NCI-H187 treated with DMSO at 0.1 percent for 48 hours (cell line): ENCODE results near the gene CCDC134.
A peak's percentile ranks its signal among the peaks of the same experiment; 100 is the strongest.

Experiments
- DNase-seq: peaks from one replicate; lab custom pipeline; 2025; lab: John Stamatoyannopoulos, UW

CCDC134 gene

DNA sequence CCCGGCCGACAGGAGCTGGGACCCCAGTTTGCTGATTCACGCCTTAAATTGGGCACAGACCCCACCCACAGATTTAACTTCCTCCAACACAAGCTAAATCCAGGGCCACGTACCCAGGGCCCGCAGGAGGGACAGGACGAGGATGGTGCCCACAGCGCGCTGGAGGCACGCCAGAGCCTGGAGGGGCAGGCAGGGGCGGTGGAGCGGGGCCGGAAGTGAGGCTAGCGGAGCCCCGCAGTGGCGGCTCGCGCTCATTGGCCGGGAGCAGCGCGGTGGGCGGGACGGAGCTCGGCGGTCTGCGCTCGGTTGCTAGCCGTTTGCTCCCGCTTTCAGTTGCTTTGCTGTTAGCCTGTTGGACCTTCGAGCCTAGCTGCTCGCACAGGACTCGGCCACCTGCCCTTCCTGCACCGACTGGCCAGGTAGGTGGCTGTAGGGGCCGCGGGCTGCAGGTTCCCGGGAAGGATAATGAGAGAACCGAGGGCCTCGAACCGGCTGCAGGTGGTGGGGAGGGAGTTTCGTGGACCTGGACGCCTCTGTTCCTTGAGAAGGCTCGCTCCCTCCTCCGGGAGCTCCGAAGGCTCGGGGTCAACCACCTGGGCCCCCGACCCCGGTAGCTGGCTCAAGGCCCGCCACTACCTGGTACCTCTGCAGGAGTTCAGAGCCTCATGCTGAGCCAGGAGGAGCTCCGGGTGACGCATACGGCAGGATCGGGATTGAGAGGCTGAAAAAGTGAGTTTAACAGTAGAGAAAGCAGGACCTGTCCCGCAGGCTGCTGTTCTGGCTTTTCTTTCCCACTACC, at the start of gene CCDC134:
Gene CCDC134 (plus strand): TSS at position 332 of the 799 bp plus-strand sequence. CDS start 8,212 bp downstream, outside the sequence.
- DNase-seq, result peak; percentile 30

DNA sequence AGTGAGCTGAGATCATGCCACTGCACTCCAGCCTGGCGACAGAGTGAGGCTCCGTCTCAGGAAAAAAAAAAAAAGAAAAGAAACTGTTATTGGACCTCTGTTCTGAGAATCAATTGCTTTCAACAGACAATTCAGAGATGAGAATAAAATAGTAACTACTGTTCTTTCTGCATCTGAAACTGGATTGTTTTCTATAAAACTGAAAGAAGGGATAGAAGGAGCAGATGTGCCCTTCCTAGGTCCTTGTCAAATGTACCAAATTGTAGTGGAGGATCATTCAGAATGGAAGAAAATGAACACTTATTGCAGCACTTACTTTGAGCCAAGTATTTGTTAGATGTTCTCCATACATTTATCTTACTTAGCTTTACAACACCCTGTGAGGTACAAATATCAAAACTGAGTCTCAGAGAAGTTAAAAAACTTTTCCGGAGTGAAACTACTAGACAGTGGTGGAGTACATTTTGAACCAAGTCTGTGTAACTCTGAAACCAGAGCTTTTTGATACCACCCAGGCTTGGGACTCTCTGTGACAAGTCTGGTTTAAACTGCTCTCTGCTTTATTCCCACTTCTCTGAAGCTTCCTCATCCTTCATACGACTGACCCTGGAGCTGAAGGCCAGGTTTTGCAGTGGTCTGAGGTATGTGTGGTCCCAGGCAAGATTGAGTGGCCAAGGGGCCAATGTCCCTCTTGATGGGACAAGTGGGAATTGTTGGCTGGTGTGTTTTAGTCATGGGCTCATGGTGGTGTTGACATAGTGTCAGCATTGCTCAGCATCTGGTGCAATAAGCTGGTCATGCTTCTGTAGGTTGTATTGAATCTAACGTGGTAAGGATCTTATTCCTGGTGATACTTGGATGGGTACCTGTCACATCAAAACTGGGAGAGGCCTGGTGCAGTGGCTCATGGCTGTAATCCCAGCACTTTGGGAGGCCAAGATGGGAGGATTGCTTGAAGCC, 48.2 kb upstream of the CCDC134 start:
- DNase-seq, result no peak

DNA sequence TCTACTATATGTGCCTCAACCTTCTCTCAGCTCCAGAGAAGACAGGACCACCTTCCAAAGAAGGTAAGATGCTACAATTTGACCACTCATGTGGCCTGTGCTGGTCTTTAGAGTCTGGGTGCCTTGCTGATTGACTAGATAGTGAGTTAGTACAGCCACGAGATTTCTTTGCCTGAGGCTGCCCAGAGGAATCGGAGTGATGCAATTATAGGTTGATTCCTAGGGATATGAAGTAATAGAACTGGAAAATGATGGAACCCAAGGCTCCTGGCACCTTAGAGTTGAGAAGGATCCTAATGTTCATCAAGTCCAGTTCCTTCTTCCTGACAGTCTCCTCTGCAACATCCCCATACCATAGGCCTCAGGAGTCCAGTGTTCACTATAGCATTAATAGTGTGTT, 46.5 kb upstream of the CCDC134 start:
- no peak for DNase-seq

DNA sequence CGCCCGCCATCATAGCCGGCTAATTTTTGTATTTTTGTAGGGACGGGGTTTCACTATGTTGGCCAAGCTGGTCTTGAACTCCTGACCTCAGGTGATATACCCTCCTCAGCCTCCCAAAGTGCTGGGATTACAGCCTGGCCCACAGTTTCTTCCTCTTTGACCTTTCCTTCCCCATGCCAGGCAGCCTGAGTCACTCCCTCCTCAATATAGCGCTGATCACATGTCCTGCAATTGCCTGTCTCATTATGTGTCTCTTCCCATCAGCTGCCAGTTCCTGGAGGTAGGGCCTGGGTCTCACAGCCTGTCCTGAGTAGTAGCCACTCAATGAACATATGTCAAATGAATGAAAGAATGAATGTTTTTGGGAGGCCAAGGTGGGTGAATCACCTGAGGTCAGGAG, 43.0 kb upstream of the CCDC134 start:
- no peak for DNase-seq

DNA sequence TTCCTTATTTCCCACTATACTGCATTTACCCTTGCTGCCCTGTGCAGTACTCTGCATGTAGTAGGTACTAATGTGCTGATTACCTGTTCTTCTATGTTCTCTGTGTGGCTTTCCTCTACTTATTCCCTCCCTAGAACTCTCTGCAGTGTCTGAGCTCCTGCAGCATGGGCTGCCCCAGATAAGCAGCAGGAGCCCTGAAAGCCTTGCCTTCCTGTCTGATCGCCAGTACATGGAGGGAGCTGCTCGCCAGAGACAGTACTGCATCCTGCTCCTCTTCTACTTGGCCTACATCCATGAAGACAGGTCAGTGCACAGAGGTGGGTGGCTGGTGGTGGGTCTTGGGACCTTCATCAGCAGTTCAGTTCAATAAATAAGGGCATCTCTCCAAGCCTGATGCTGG, 42.2 kb upstream of the CCDC134 start:
- no peak for DNase-seq

DNA sequence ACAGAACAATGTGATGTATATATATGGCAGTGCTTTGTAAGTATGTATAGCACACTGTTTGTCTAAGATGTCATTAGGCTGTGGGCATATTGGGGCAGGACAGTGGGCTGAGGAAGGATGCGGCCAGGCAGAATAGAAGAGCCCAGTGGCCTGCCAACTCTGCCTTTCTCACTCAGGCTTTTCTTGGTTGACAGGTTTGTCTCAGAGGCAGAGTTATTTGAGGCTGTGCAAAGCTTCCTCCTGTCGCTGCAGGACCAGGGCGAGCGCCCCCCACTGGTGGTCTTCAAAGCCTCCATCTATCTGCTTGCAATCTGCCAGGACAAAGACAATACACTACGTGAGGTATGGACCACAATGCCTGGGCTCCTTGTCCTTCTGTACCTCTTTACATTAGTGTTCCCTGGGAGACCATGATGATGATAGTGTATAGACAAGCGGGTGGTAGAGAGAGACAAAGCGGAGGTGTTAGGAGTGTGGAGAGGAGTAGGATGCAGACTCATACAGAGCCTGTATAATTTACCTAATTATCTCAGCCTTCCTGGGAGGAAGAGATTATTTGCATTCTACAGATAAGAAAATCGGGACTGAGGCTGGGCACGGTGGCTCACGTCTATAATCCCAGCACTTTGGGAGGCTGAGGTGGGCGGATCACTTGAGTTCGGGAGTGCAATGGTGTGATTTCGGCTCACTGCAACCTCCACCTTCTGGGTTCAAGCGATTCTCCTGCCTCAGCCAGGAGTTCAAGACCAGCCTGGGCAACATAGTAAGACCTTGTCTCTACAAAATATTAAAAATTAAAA, 37.3 kb upstream of the CCDC134 start:
- DNase-seq, result no peak

DNA sequence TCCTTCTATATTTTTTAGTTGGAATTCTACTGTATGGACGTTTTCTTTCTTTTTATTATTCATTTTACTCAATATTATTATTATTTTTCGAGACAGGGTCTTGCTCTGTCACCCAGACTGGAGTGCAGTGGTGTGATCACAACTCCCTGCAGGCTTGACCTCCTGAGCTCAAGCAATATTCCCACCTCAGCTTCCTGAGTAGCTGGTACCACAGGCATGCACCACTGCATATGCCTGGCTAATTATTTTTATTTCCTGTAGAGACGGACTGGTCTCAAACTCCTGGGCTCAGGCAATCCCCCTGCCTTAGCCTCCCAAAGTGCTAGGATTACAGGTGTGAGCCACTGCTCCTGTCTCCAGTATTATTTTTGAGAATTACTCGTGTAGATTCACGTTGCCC, 34.0 kb upstream of the CCDC134 start:
- no peak for DNase-seq

DNA sequence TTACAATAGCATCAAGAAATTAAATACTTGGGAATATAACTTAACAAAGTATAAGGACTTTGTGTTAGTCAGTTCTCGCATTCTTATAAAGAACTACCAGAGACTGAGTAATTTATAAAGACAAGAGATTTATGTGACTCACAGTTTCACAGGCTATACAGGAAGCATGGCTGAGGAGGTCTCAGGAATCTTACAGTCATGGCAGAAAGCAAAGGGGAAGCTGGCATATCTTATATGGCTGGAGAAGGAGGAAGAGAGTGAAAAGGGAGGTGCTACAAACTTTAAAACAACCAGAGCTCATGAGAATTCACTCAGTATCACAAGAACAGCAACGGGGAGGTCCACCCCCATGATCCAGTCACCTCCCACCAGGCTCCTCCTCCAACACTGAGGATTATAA, 32.0 kb upstream of the CCDC134 start:
- no peak for DNase-seq

DNA sequence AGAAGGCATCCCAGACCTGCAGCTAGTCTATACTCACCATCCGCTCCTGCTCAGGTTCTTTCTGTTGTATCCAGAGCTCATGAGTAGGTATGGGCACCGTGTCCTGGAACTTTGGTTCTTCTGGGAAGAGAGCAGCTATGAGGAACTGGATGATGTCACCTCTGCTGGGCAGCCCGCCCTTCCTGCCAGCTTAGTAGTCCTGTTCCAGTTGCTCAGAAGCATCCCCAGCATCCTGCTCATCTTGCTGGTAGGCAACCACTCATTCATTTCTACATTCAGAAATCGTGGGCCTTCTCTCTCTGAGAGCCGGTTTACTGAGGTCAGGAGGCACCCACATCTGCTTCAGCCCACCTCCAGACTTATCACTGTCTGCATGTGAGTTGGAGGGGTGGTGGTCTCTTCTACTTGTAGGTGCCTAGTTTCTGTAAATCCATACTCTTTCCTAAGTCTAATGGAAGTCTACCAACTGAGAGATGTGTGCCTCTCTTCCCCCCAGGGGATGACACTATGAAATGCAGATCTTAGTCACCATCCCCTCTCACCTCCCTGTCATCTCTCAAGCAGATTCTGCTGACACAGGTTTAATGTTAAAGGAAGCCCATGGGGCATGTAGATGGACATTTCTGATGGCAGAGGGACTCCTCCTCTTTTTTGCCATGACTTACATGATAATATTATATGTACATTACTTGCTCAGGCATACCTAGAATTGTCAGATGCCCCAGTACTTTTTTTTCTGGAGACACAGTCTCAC, 29.6 kb upstream of the CCDC134 start:
- DNase-seq, result no peak

DNA sequence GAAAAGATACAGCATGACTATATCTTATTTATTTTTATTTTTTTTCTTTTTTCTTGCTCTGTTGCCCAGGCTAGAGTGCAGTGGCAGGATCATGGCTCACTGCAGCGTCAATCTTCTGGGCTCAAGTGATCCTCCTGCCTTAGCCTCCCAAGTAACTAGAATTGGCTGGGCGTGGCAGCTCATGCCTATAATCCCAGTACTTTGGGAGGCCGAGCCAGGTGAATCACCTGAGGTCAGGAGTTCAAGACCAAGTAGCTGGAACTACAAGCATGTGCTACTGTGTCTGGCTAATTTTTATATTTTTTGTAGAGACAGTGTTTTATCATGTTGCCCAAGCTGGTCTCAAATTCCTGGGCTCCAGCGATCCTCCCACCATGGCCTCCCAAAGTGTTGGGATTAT, 28.3 kb upstream of the CCDC134 start:
- no peak for DNase-seq

DNA sequence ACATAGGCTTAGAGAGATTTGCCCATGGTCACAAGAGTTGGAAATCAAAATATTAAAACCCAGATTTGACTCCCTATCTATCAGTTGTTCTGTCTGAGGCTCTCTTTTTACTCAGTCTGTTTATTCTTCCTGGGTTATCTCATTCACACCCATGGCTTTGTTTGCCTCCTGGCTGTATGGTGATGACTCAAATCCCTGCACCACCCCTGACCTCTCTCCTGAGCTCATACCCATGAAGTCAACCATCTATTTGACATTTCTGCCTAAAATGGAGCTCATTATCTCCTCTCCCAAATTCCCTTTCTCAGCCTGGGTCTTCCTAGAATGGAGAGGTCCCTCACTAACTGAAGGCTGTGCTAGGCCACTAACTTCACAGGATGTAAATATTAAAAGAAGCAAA, 27.8 kb upstream of the CCDC134 start:
- no peak for DNase-seq

DNA sequence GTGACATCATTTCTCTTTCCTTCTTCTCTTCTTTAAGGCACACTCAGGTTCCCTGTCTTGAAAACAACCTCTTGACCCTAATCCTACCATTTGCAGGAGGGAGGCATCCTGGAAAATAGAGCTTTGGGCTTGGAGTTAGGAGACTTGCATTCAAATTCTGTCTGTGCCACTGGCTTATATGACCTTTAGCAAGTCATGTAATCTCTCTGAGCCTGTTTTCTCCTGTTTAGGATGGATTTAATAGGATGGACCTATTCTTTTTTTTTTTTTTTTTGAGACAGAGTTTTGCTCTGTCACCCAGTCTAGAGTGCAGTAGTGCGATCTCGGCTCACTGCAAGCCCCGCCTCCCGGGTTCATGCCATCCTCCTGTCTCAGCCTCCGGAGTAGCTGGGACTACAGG, 25.1 kb upstream of the CCDC134 start:
- DNase-seq, result no peak

DNA sequence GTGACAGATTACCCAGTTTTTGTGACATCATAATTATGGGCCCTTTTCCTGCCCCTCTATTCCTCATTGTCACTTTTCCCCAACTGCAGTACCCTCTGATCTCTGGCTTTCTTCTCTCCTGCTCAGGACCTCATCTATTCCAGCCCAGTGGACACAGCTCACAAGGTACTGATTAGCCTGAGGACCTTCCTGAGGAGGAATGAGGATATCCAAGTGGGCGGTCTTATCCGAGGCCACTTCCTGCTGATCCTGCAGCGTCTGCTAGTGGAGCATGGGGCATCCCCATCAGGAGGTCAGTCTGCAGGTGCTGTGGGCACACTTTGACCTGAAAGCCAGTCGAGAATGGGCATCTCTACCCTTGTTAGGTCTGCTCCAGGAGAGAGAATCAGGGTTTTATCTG, 24.5 kb upstream of the CCDC134 start:
- no peak for DNase-seq

DNA sequence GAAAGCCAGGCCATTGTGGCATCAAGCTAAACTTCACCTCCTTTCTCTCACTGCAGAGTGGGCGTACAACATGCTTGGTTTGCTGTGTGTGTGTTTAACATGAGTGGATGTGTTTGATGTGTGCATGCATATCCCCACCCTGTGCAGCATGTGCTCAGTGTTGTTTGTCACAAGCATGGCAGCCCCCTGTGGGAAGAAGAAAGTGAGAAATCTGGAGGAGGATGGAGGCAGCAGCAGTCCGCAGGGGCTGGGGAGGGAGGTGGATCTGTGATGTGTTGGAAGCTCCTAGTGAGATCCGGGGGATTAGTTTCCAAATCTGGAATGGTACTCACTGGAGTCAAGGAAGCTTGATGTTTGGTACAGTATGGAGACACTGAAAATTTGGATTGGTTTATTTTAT, 24.1 kb upstream of the CCDC134 start:
- no peak for DNase-seq

DNA sequence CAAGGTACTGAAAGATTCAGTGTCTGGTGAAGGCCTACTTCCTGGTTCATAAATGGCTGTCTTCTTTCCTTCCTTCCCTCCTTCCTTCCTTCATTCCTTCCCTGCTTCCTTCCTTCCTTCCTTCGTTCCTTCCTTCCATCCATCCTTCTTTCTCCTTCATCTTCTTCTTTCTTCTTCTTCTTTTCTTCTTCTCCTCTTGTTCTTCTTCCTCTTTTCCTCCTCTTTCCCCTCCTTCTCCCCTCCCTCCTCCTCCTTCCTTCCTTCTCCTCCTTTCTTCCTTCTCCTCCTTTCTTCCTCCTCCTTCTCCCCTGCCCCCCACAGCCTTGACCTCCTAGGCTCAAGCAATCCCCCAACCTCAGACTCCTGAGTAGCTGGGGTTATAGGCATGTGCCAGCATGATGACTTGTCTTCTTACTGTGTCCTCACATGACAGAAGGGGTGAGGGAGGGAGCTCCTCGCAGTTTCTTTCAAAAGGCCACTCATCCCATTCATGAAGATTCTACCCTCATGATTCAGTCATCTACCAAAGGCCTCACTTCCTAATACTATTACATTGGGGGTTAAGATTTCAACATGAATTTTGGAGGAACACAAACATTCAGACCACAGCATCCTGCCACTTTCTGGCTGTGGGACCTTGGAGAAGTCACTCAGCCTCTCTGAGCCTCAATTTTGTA, 22.6 kb upstream of the CCDC134 start:
- no peak for DNase-seq

DNA sequence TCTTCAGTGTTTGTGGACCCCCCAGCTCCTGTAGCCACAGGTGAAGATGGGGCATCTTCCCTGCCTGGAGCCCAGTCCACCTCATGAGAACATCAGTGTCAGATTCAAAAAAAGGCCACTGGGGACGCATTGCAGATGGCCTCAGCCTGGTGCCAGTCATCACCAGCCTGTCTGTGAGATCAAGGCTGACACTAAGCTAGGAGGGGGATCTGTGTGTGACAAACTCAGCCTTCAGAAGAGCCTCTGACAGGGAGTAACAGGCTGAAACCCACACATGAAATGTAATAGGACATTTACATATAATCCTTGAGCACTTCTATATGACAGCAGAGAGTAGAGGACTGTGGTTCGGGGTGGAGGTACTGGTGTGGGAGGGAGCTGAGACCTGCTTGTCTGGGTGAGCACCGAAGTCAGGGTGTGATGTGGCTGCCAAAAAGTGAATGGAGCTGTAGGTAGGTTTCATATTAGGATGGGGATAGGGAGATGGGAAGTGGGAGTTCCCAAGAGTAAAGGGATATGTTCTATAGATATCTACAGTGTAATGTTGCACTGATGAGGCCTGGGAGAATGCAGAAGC, 20.5 kb upstream of the CCDC134 start:
- DNase-seq, result no peak

DNA sequence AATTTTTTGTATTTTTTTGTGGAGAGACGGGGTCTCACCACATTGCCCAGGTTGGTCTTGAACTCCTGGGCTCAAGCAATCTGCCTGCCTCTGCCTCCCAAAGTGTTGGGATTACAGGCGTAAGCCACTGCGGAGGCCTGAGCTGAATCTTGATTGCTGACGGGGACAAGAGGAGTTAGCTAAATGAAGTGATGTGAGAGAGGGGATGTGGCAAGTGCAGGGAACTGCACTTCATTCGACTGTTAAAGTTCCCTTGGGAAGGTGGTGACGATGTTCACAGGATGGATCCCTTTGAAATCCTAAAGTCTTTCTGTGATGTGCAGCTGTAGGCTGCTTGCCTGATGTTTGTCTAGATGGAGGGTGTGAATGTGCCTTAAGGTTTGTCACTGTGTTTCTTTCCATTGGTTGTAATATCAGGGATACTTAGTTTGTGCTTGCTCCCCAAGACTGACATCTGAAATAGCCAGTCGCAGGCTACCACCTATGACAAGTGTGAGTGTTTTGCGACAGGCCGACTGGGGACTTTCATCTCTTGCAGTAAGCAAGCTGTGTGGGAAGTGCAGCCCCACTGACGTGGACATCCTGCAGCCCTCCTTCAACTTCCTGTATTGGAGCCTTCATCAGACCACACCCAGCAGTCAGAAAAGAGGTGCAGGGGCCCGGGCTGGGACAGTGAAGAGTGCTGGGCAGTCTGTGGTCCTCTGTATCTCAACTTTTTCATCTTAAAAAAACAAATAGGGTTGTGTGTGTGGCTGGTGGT, 19.6 kb upstream of the CCDC134 start:
- no peak for DNase-seq

DNA sequence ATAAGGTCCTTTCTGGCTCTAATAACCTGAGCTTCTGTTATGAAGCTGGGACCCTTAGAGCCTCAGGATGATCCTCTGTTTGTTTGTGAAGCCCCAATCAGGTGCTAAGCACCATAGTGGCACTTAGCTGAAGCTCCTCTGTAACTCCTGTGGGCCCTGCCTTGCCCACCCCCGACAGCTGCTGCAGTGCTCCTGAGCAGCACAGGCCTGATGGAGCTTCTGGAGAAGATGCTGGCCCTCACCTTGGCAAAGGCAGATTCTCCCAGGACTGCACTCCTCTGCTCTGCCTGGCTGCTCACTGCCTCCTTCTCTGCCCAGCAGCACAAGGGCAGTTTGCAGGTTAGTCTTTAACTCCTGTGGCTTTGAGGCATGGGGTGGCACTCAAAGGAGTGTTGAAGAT, 19.0 kb upstream of the CCDC134 start:
- no peak for DNase-seq

DNA sequence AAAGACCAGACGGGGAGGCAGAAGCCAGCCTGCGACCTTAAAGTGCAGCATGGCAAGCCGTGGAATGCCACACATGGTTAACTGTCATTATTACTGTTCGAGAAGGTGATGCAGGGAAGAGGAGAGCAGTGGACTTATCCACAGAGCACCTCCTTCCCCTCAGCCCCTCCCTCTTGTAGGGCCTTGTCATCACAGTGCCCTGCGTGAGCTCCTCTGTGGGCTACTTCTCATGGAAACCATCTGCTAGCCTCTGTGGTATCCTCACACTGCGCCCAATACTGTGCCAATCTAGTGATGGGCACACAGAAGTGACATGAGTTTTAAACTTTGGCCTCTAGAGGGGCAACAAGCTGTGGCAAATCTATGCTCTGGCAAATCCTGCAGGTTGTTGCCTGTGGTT, 18.2 kb upstream of the CCDC134 start:
- no peak for DNase-seq

DNA sequence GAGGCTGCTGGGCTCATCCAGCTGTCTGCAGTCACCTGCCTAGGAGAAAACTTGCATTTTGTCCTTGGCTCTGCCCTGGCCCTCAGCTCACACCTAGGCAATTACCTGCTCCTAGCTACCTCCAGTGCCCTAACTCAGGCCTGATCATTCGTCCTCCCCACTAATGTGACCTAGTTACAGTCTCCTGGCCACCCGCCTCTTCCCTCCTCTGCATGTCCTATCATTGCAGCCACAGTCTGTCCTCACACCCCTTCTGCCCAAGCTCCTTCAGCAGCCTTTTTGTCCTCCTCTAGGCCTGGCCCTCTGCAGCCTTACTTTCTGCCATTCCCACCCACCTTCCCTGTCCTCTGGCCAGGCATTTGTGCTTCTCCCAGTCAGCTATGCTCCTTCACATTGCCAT, 17.7 kb upstream of the CCDC134 start:
- no peak for DNase-seq
